ENCODE measurements around the gene SRRM3. TPM values are rescaled to one million over a fixed set of nuclear protein-coding genes. Genes with fewer than 3 reads are reported as not detected.

SRRM3 gene
- total RNA-seq, 4 donors from 2014 or later: 8.0 to 22.4 (median 10.8) TPM

- Histone ChIP-seq H3K27me3 (peaks cover 0 to 96% (median 0%) of the 10 kb centered on the region in 4 donors), H3K27ac (no peak overlapping the region)
Measured at GRCh38 chr7:76233538-76234281, 32.0 kb downstream of the SRRM3 start.

DNA sequence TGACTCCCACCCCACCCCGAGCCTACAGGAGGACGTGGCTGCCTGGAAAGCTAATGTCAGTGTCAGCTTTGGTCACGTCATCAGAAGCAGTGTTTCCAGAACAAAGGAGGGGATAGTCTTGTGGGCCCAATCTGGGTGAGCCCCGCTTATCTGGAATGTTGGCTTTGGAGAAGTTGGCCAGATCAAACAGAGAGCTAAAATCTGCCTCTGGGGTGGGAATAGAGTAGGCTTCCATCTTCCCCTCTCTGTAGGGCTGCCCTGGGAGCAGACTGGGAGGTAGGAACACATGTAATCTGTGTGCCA, 32.5 kb downstream of the SRRM3 start:
- intact Hi-C loops (cut with DNase I): no loop called here
- Histone ChIP-seq H3K27me3 (peaks cover 0 to 90% (median 0%) of the 10 kb centered on the region in 4 donors), H3K4me3 (no peak overlapping the region), H3K27ac (no peak overlapping the region), H3K9me3 (no peaks in the 10 kb centered on the region), H3K36me3 (no peaks in the 10 kb centered on the region), H3K4me1 (peaks cover 0 to 18% (median 4%) of the 10 kb centered on the region in 3 donors)
- WGBS, 2 donors: 76 to 90% methylated on average over 2 to 3 of the region's 4 CpGs
- TF ChIP-seq POLR2A (IDR thresholded peaks at IDR 0.05) (no peak), CTCF (IDR thresholded peaks at IDR 0.05) (no peak)
- no peak for DNase-seq

More at GRCh38 chr7:76233538-76234281, 32.0 kb downstream of the SRRM3 start:
- WGBS, 2 donors: 69 to 72% methylated on average over 5 of the region's 5 CpGs
- DNase-seq: no peak
- H3K4me1 ChIP-seq: peaks cover 0 to 18% (median 4%) of the 10 kb centered on the region in 3 donors
- no peaks in the 10 kb centered on the region for H3K36me3 ChIP-seq
- TF ChIP-seq POLR2A (IDR thresholded peaks at IDR 0.05): no peak
- no peak for TF ChIP-seq CTCF (IDR thresholded peaks at IDR 0.05)
- no peak overlapping the region for H3K4me3 ChIP-seq
- H3K9me3 ChIP-seq: no peaks in the 10 kb centered on the region
- intact Hi-C loops (cut with DNase I): no loop called here

GRCh38 chr7:76234931-76235441, 33.3 kb downstream of the SRRM3 start:
- Histone ChIP-seq H3K4me1 (peaks cover 0 to 18% (median 4%) of the 10 kb centered on the region in 3 donors), H3K36me3 (no peaks in the 10 kb centered on the region), H3K27ac (no peak overlapping the region), H3K9me3 (no peaks in the 10 kb centered on the region), H3K4me3 (peak overlapping the region in 2 of 4 donors; percentile 28 to 44), H3K27me3 (peaks cover 0 to 83% (median 0%) of the 10 kb centered on the region in 4 donors)
- intact Hi-C loops (cut with DNase I): no loop called here
- no peak for TF ChIP-seq CTCF (IDR thresholded peaks at IDR 0.05)
- no peak for TF ChIP-seq POLR2A (IDR thresholded peaks at IDR 0.05)
- 3 to 14% methylated on average over 9 to 22 of the region's 48 CpGs for WGBS, 2 donors
- no peak for DNase-seq

DNA sequence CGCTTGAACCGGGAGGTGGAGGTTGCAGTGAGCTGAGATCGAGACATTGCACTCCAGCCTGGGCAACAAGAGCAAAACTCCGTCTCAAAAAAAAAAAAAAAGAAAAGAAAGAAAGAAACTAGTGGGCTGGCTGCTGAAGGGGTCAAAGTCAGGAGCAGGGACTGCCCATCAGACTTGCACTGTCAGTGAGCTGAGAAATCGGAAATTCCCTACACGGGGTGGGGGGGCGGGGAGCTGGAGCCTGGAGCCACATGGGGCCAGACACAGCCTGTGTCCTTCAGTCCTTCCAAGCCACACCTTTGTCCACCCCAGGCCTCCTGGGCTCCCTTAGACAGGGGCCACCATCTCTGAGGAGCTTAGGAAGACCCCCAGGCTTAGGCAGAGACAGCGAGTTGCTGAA, 34.5 kb downstream of the SRRM3 start:
- no peak for DNase-seq
- intact Hi-C loops (cut with DNase I): no loop called here
- Histone ChIP-seq H3K27ac (no peak overlapping the region), H3K4me3 (no peak overlapping the region), H3K27me3 (peaks cover 0 to 71% (median 0%) of the 10 kb centered on the region in 4 donors), H3K9me3 (no peaks in the 10 kb centered on the region), H3K36me3 (no peaks in the 10 kb centered on the region), H3K4me1 (peaks cover 0 to 18% (median 4%) of the 10 kb centered on the region in 3 donors)
- WGBS, 2 donors: 58 to 59% methylated on average over 7 of the region's 8 CpGs
- TF ChIP-seq CTCF (IDR thresholded peaks at IDR 0.05): no peak
- no peak for TF ChIP-seq POLR2A (IDR thresholded peaks at IDR 0.05)

DNA sequence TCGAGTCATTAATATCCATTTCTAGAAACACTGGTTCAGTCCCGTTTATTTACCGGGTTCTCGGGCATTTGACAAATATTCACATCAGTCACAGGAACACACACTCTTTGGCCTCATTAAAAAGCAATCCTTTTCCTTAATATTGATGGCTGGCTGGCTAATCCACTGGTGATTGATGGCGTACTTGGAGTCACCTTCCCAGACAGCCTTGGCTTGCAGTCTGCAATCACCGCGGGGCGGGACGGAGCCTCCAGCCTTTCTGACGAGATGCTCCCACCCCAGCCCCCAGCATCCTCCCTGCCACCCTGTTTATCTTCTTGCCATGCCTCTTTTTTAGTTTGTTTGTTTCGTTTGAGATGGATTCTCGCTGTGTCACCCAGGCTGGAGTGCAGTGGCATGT, 36.6 kb downstream of the SRRM3 start:
- DNase-seq: no peak
- WGBS, 2 donors: 14 to 20% methylated on average over 12 of the region's 12 CpGs

More for the DNA sequence above, 36.6 kb downstream of the SRRM3 start:
- Histone ChIP-seq H3K27ac (no peak overlapping the region), H3K36me3 (no peaks in the 10 kb centered on the region), H3K4me3 (no peak overlapping the region), H3K4me1 (peaks cover 0 to 18% (median 4%) of the 10 kb centered on the region in 3 donors), H3K9me3 (no peaks in the 10 kb centered on the region), H3K27me3 (peaks cover 0 to 49% (median 0%) of the 10 kb centered on the region in 4 donors)
- TF ChIP-seq CTCF (IDR thresholded peaks at IDR 0.05): no peak
- TF ChIP-seq POLR2A (IDR thresholded peaks at IDR 0.05): no peak
- intact Hi-C loops (cut with DNase I): no loop called here

All from esophagus squamous epithelium (tissue), 5 donors.